Measurements from ENCODE around the gene ADCY5.

ADCY5 gene

GRCh38 chr3:123445702-123446101 lies 3.2 kb downstream of the ADCY5 start:
- Histone ChIP-seq H3K9ac (ENCODE audit: low read length) (no peak overlapping the region), H3K4me3 (ENCODE audit: low read depth, low read length) (no peak overlapping the region), H3K4me1 (ENCODE audit: control insufficient read depth, insufficient read depth, low read length) (no peaks in the 10 kb centered on the region; the same call in 1 of the 2 replicates), H3K27ac (ENCODE audit: low read depth, low read length) (no peak overlapping the region), H3K27me3 (ENCODE audit: control insufficient read depth, insufficient read depth, low read length) (peaks cover 62% of the 10 kb centered on the region), H3K9me3 (ENCODE audit: control insufficient read depth, insufficient read depth, low read depth, low read length) (no peaks in the 10 kb centered on the region), H3K36me3 (ENCODE audit: control insufficient read depth, insufficient read depth, low read length) (no peaks in the 10 kb centered on the region)

- Histone ChIP-seq H3K27me3 (ENCODE audit: control insufficient read depth, insufficient read depth, low read length) (peaks cover 52% of the 10 kb centered on the region), H3K9me3 (ENCODE audit: control insufficient read depth, insufficient read depth, low read depth, low read length) (no peaks in the 10 kb centered on the region), H3K4me1 (ENCODE audit: control insufficient read depth, insufficient read depth, low read length) (no peaks in the 10 kb centered on the region; the same call in 1 of the 2 replicates), H3K36me3 (ENCODE audit: control insufficient read depth, insufficient read depth, low read length) (no peaks in the 10 kb centered on the region), H3K4me3 (ENCODE audit: low read depth, low read length) (no peak overlapping the region), H3K9ac (ENCODE audit: low read length) (no peak overlapping the region), H3K27ac (ENCODE audit: low read depth, low read length) (no peak overlapping the region)
Observed at GRCh38 chr3:123444744-123445143, 4.1 kb downstream of the ADCY5 start.

GRCh38 chr3:123444023-123444422 lies 4.9 kb downstream of the ADCY5 start:
- Histone ChIP-seq H3K9ac (ENCODE audit: low read length) (no peak overlapping the region), H3K4me1 (ENCODE audit: control insufficient read depth, insufficient read depth, low read length) (no peaks in the 10 kb centered on the region; the same call in 1 of the 2 replicates), H3K27me3 (ENCODE audit: control insufficient read depth, insufficient read depth, low read length) (peaks cover 47% of the 10 kb centered on the region), H3K9me3 (ENCODE audit: control insufficient read depth, insufficient read depth, low read depth, low read length) (no peaks in the 10 kb centered on the region), H3K4me3 (ENCODE audit: low read depth, low read length) (no peak overlapping the region), H3K27ac (ENCODE audit: low read depth, low read length) (no peak overlapping the region), H3K36me3 (ENCODE audit: control insufficient read depth, insufficient read depth, low read length) (no peaks in the 10 kb centered on the region)

GRCh38 chr3:123442908-123443307 lies 6.0 kb downstream of the ADCY5 start:
- Histone ChIP-seq H3K9ac (ENCODE audit: low read length) (no peak overlapping the region), H3K4me3 (ENCODE audit: low read depth, low read length) (no peak overlapping the region), H3K27me3 (ENCODE audit: control insufficient read depth, insufficient read depth, low read length) (peaks cover 37% of the 10 kb centered on the region), H3K4me1 (ENCODE audit: control insufficient read depth, insufficient read depth, low read length) (no peaks in the 10 kb centered on the region; the same call in 1 of the 2 replicates), H3K27ac (ENCODE audit: low read depth, low read length) (no peak overlapping the region), H3K36me3 (ENCODE audit: control insufficient read depth, insufficient read depth, low read length) (no peaks in the 10 kb centered on the region), H3K9me3 (ENCODE audit: control insufficient read depth, insufficient read depth, low read depth, low read length) (no peaks in the 10 kb centered on the region)

- peaks cover 30% of the 10 kb centered on the region for H3K27me3 ChIP-seq (ENCODE audit: control insufficient read depth, insufficient read depth, low read length)
- no peak overlapping the region for H3K9ac ChIP-seq (ENCODE audit: low read length)
- no peaks in the 10 kb centered on the region for H3K36me3 ChIP-seq (ENCODE audit: control insufficient read depth, insufficient read depth, low read length)
- H3K4me1 ChIP-seq (ENCODE audit: control insufficient read depth, insufficient read depth, low read length), result no peaks in the 10 kb centered on the region
- H3K9me3 ChIP-seq (ENCODE audit: control insufficient read depth, insufficient read depth, low read depth, low read length), result no peaks in the 10 kb centered on the region
- H3K27ac ChIP-seq (ENCODE audit: low read depth, low read length), result no peak overlapping the region
- H3K4me3 ChIP-seq (ENCODE audit: low read depth, low read length), result no peak overlapping the region
Observed at GRCh38 chr3:123442125-123442524, 6.8 kb downstream of the ADCY5 start.

GRCh38 chr3:123439806-123440580 lies 8.9 kb downstream of the ADCY5 start:
- Histone ChIP-seq H3K36me3 (ENCODE audit: control insufficient read depth, insufficient read depth, low read length) (no peaks in the 10 kb centered on the region), H3K27me3 (ENCODE audit: control insufficient read depth, insufficient read depth, low read length) (peaks cover 9% of the 10 kb centered on the region; the same call in 1 of the 2 replicates), H3K4me3 (ENCODE audit: low read depth, low read length) (no peak overlapping the region), H3K9ac (ENCODE audit: low read length) (no peak overlapping the region), H3K4me1 (ENCODE audit: control insufficient read depth, insufficient read depth, low read length) (no peaks in the 10 kb centered on the region), H3K9me3 (ENCODE audit: control insufficient read depth, insufficient read depth, low read depth, low read length) (no peaks in the 10 kb centered on the region), H3K27ac (ENCODE audit: low read depth, low read length) (no peak overlapping the region)

GRCh38 chr3:123432832-123433523 lies 15.9 kb downstream of the ADCY5 start:
- H3K9me3 ChIP-seq (ENCODE audit: control insufficient read depth, insufficient read depth, low read depth, low read length), result no peaks in the 10 kb centered on the region
- H3K4me3 ChIP-seq (ENCODE audit: low read depth, low read length), result no peak overlapping the region
- no peak overlapping the region for H3K9ac ChIP-seq (ENCODE audit: low read length)
- no peaks in the 10 kb centered on the region for H3K36me3 ChIP-seq (ENCODE audit: control insufficient read depth, insufficient read depth, low read length)
- H3K4me1 ChIP-seq (ENCODE audit: control insufficient read depth, insufficient read depth, low read length), result no peaks in the 10 kb centered on the region
- no peaks in the 10 kb centered on the region for H3K27me3 ChIP-seq (ENCODE audit: control insufficient read depth, insufficient read depth, low read length)
- H3K27ac ChIP-seq (ENCODE audit: low read depth, low read length), result no peak overlapping the region

GRCh38 chr3:123431658-123432324 lies 17.1 kb downstream of the ADCY5 start:
- H3K27ac ChIP-seq (ENCODE audit: low read depth, low read length), result no peak overlapping the region
- H3K27me3 ChIP-seq (ENCODE audit: control insufficient read depth, insufficient read depth, low read length), result 0 out of 2 replicates have a peak, but pooled peaks cover 4% of the 10 kb centered on the region
- H3K9me3 ChIP-seq (ENCODE audit: control insufficient read depth, insufficient read depth, low read depth, low read length), result no peaks in the 10 kb centered on the region
- H3K4me3 ChIP-seq (ENCODE audit: low read depth, low read length), result no peak overlapping the region
- H3K4me1 ChIP-seq (ENCODE audit: control insufficient read depth, insufficient read depth, low read length), result no peaks in the 10 kb centered on the region
- no peaks in the 10 kb centered on the region for H3K36me3 ChIP-seq (ENCODE audit: control insufficient read depth, insufficient read depth, low read length)
- H3K9ac ChIP-seq (ENCODE audit: low read length), result no peak overlapping the region

- Histone ChIP-seq H3K4me3 (ENCODE audit: low read depth, low read length) (no peak overlapping the region), H3K27me3 (ENCODE audit: control insufficient read depth, insufficient read depth, low read length) (0 out of 2 replicates have a peak, but pooled peaks cover 4% of the 10 kb centered on the region), H3K4me1 (ENCODE audit: control insufficient read depth, insufficient read depth, low read length) (no peaks in the 10 kb centered on the region)
Observed at GRCh38 chr3:123431007-123431657, 17.8 kb downstream of the ADCY5 start.

GRCh38 chr3:123430266-123430665 lies 18.6 kb downstream of the ADCY5 start:
- H3K36me3 ChIP-seq (ENCODE audit: control insufficient read depth, insufficient read depth, low read length), result no peaks in the 10 kb centered on the region
- H3K9me3 ChIP-seq (ENCODE audit: control insufficient read depth, insufficient read depth, low read depth, low read length), result no peaks in the 10 kb centered on the region
- no peaks in the 10 kb centered on the region for H3K4me1 ChIP-seq (ENCODE audit: control insufficient read depth, insufficient read depth, low read length)
- no peak overlapping the region for H3K27ac ChIP-seq (ENCODE audit: low read depth, low read length)
- 0 out of 2 replicates have a peak, but pooled peaks cover 4% of the 10 kb centered on the region for H3K27me3 ChIP-seq (ENCODE audit: control insufficient read depth, insufficient read depth, low read length)
- no peak overlapping the region for H3K9ac ChIP-seq (ENCODE audit: low read length)
- H3K4me3 ChIP-seq (ENCODE audit: low read depth, low read length), result no peak overlapping the region

More at GRCh38 chr3:123431007-123431657, 17.8 kb downstream of the ADCY5 start:
- no peak overlapping the region for H3K9ac ChIP-seq (ENCODE audit: low read length)
- no peaks in the 10 kb centered on the region for H3K9me3 ChIP-seq (ENCODE audit: control insufficient read depth, insufficient read depth, low read depth, low read length)
- H3K27ac ChIP-seq (ENCODE audit: low read depth, low read length), result no peak overlapping the region
- no peaks in the 10 kb centered on the region for H3K36me3 ChIP-seq (ENCODE audit: control insufficient read depth, insufficient read depth, low read length)
